ENCODE data around the gene ALG8.

The ALG8 gene

DNA sequence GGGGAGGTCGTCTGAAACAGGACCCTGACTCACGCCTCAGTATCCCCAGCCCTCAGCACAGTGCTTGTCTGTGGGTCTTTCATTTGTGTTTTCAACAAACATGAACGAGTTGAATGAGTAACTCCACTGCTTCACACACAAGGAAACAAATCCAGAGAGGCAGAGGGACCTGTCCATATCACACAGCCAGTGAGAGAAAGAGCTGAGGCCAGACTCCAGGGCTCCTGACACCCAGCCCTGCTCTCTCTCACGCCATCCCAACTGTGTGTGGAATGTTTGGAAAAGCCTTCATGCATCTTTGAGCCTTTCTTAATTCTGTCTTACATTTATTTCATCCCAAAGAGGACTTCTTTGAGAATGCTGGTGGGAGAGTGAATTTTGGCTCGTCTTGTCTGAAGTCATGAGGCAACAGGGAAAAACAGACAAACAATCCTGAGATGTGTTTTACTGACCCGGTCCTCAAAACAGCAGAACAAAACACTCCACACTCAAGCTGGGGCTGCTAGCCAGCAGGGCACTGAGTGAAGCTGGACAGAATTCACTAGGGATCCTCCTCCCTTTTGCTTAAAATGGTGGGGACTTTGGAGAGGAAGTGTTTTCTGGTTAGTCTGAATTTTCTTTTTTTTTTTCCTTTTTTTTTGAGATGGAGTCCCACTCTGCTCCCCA lies 19.7 kb upstream of the ALG8 start:
- no peak for DNase-seq

DNA sequence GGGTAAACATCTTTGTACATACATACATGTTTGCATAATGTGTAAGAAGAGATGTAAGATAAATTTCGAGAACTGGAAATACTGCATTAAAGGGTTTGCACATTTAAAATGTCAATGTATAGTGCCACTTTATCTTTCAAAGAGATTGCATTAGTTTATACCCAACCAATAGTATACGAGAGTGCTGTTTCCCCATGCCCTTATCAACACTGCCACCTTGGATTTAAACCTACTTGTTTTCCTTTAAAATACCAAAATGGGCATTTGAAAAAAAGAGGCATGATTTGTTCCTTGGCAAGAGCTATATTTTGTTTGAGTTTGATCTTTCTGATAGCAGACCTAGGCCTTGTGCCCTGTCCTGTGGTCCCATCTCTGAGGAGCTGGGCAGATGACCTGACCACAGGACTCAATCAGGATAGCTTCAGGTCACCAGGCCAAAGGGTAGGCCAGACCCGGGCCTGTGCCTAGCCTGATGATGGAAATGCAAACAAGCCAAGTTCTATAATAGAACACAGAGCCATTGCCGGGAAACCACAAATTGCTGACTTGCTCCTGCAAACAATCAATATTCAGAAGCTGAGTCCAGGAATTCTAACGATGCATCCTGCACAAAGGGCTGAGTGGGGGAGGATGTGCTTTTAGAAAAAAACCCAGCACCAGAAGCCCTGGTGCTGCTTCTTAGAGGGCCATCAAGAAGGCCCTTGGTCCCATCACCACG lies 16.9 kb upstream of the ALG8 start:
- DNase-seq, result no peak

DNA sequence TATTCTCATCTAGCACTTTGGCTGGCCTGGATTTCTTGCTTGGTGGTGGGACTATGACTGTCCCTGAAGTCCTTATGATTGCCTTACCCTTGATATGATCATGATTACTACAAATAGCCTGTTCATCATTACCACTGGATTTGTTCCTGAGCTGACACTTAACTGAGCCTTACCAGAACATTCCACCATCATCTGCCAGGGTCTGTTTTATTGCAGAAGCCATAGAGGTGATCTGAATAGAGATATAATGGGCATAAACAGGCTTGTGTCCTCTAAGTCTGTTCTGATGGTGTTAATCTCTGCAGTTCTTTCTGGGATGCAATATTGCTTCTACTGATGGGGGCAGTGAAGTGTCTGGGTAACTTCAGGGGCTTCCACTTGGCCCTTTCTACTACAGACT lies 12.4 kb upstream of the ALG8 start:
- DNase-seq, result no peak

GRCh38 chr11:78150754-78151153 lies 11.3 kb upstream of the ALG8 start:
- no peak for DNase-seq

DNA sequence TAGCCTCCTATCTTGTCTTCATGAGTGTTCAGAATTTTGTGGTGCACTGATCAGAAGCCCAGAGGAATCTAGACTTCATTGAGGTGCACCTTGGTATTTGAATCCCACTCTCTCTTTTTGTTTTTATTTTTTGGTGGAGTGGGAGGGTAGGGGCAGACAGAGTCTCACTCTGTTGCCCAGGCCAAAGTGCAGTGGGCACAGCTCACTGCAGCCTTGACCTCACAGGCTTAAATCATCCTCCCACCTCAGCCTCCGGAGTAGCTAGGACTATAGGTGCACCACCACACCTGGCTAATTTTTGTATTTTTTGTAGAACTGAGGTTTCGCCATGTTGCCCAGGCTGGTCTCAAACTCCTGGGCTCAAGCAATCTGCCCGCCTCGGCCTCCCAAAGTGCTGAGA lies 10.9 kb upstream of the ALG8 start:
- DNase-seq, result no peak

- no peak for DNase-seq
These were observed 10.2 kb upstream of the ALG8 start for GRCh38 chr11:78149646-78150045.

- no peak for DNase-seq
These were observed 8.4 kb upstream of the ALG8 start for GRCh38 chr11:78147807-78148206.

DNA sequence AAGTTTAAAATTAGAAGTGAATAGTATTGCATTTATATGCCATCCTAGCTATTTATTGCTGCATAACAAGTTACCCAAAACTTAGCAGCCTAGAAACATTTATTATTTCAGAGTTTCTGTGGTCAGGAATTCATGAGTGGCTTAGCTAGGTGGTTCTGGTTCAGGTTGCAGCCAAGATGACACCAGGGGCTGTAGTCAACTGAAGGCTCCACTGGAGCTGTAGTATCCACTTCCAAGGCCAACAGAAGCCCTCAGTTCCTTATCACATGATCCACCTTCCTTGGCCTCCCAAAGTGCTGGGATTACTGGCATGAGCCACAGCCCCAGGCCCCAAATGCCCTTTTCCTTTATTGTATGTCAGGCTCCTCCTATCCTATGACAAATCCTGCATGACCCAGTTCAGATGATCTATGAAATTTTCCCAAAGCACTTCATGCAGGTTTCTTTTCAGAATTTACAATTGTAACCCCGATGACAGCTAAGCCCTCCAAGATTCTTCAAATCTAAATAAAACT lies 6.1 kb upstream of the ALG8 start:
- no peak for DNase-seq

GRCh38 chr11:78140392-78141077 lies 1.1 kb upstream of the ALG8 start:
- DNase-seq, result no peak

DNA sequence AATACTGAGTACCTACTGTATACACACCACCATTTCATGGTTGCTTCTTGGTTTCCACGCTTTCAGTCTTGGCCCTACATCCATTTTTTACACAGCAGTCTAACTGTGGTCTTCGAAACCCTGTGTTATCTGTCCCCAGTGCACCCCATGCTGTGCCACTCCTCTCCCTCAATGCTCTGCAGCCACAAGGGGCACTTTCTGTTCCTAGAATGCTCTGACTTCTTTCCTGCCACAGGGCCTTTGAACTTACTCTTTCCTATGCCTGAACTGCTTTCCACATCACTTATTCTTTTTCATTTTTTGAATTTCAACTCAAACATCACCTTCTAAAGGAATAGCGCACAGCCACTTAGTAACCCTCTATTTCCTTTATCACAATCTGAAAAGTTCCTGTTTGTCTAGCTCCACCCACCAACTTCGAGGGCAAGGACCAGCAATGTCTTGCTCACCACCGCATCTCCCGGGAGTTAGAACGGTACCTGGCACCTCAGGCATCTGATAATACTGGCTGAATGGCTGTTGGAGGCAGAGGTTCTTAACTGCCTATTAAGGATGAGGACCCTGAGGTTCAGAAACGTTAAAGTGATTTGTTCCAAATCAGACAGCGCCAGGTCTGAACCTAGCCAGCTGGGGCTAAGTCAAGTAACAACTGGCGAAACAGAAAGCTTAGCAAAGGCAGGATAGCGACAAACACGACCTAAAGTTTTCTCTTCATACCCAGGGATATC lies 568 bp downstream of the ALG8 start:
- DNase-seq, result peak; percentile 76

DNA sequence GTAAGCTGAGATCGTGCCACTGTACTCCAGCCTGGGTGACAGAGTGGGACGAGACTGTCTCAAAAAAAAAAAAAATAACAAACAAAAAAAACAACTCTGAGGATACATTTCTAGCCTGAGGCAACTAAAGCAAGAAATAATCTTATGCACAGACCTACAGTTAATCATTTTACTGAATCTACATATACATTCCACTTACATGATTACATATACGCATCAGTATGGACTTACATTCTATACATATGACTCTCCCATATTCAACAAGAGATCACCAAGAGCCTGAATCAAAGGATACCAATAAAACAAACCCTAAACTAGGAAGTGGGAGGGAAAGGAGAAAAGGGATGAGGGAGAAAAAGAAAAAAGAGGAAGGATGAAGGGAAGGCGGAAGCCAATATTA lies 1.1 kb downstream of the ALG8 start:
- no peak for DNase-seq

DNA sequence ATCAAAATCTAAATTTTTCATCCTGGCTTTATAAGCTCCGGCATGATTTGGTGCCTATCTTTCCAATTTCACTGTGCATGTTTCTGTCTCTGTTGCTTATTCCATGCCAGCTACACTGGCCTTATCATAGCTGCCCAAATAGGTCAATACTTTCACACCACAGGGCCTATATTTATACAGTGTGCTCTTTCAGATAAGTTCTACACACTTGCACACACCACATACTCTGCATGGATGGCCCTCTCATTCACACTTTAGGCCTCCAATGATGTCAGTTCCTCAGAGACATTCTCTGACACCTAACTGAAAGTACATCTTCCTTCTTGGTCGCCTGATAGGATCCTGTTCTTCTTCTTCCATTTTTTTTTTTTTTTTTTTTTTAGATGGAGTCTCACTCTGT lies 7.0 kb downstream of the ALG8 start:
- no peak for DNase-seq

GRCh38 chr11:78131956-78132355 lies 7.5 kb downstream of the ALG8 start:
- DNase-seq, result no peak

DNA sequence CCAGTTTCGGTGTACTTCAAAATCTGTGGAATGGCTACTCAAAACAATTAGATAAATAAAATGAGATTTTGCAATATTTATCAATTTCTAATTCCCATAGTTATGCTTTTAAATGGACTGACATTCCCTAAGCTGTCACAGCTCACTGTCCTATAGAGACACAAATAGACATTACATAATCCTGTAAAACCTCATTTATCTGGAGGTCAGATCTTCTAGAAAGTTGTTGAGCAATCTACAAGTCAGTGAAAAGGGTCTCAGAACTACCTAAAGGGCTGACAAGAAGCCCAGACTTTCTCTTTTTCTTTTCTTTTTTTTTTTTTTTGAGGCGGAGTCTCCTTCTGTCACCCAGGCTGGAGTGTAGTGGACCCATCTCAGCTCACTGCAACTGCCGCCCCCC lies 12.0 kb downstream of the ALG8 start:
- no peak for DNase-seq

DNA sequence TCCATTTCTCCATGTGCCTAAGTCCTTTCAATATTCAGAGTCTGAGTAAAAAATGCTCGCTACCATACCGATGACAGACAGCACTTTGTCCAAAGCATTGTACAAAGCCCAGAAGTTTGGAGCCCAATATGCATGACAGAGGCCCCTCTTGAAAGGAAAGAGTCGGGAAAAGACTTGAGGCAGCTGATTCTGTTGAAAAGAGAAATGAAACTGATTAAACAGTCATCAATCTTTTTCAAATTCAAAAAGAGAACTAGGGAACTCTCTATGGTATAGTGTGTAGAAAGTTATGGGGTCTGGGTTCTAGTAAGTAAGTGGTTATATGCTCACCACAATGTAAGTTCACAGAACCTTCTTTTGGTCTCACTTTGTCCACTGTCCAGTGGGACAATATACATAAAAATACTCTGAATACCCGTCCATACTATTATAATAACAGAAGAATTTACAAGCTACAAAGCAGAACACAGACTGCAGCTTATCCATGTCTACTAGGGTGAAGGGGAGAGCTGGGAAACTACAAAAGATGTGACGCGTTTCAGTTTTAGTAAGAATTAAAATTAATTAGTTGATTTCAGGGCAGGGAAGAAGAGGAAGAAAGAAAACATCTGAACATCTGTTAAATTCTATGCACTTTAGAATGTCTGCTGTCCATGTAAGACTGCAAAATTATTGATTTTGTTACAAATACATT lies 26.7 kb downstream of the ALG8 start:
- no peak for DNase-seq

GRCh38 chr11:78111298-78111697 lies 28.1 kb downstream of the ALG8 start:
- no peak for DNase-seq

- no peak for DNase-seq
These were observed 28.6 kb downstream of the ALG8 start for GRCh38 chr11:78110830-78111229.

- DNase-seq, result no peak
These were observed 29.1 kb downstream of the ALG8 start for GRCh38 chr11:78110351-78110750.

GRCh38 chr11:78109081-78110015 lies 30.1 kb downstream of the ALG8 start:
- DNase-seq, result no peak

GRCh38 chr11:78100676-78101472 lies 38.6 kb downstream of the ALG8 start:
- no peak for DNase-seq

DNA sequence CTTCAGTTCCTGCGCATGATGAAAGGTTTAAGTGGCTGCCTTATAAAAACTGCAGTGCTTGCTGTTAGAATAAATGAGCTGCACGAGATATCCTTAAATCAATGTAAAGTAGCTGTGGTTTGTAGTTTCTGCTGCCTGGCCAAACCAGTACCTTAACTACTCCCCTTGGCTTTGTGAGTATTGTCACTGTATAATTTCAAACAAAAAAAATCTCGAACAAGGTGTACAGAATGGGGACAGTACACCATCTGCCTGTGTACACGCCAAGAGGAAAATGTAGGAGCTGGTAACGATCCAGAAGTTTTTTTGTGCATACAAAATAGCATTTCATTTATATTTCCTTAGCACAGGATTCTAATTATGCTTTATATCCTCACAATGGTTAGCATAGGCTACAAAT lies 39.2 kb downstream of the ALG8 start:
- DNase-seq, result no peak

Data from activated effector memory CD4-positive, alpha-beta T cell treated with anti-CD3 and anti-CD28 coated beads, Interleukin-2, amount 50 U/mL, for 16 hours (primary cell).